ENCODE data around the gene OLR1. TPM values are rescaled to one million over a fixed set of nuclear protein-coding genes. Genes with fewer than 3 reads are reported as not detected.

Gene OLR1
- total RNA-seq, 1 experiment from 2014 or later = not detected

DNA sequence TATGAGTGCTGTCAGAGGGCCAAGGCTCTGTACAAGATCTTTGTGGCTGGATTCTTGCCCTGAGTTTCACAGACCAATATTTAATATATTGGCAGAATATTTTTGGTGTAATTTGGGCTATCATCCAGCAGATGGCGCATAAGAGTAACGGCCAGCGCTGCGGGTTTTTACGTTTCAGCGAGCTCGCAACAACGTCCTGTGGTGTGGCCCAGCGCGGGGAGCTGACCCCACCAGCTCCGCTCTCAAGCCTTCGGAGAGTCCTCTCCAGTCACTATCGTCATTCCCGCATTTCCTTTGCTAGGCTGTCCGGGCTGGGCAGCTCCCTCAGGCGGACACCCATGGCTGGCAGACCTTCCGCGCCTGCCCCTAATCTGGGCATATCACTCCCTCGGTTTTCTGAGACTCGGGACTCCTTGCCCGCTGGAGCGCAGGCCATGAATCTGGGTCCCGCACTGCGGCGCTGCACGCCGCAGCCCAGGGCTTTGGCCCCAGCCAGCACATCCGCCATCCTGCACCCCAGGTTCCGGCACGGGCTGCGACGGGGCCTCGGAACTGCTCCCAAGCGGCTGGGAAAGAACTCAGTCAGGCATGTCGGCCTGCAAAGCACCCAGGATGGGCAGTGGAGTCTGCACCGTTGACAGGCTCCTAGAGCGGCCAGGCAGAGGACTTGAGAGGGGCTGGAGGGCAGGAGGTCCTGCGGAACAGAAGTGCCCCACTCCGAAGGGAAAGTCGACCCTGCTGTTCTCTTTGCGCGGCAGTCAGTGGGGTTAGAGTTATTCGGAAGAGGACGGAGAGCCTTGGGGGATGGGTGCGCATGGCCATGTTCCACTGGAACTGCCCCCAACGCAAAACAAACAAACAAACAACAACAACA lies 18.4 kb downstream of the OLR1 start:
- no peaks in the 10 kb centered on the region for H3K36me3 ChIP-seq (ENCODE audit: insufficient read depth, low read length, poor library complexity, severe bottlenecking)
- no peaks in the 10 kb centered on the region for H3K4me1 ChIP-seq (ENCODE audit: insufficient read depth, low read length, poor library complexity, severe bottlenecking)
- intact Hi-C loops (cut with micrococcal nuclease; ENCODE audit: unreplicated experiment) = loop anchor here (1.0 to 5.0 kb wide), 2 partner anchors 37 to 409 kb away; no protein-coding TSS in a partner anchor
- peak; percentile 74 for DNase-seq (ENCODE audit: low spot score)
- peak overlapping the region; percentile 48 for H3K4me3 ChIP-seq (ENCODE audit: low read depth, low read length, poor library complexity, severe bottlenecking)
- peak overlapping the region; percentile 25 for H3K27ac ChIP-seq (ENCODE audit: low read depth, low read length, poor library complexity, severe bottlenecking)
- no peaks in the 10 kb centered on the region for H3K9me3 ChIP-seq (ENCODE audit: low read depth, low read length, poor library complexity, severe bottlenecking)
- CTCF ChIA-PET = interaction anchor here (0.7 to 1.2 kb wide), 5 partner anchors 10 to 1018 kb away, joined by 3 to 5 read pairs (median 4); partner anchors contain the start of gene SMIM10L1
- H3K27me3 ChIP-seq (replicated peaks; ENCODE audit: insufficient read depth, low read depth, low read length, poor library complexity) = no peaks in the 10 kb centered on the region
- TF ChIP-seq, protein P1, sequence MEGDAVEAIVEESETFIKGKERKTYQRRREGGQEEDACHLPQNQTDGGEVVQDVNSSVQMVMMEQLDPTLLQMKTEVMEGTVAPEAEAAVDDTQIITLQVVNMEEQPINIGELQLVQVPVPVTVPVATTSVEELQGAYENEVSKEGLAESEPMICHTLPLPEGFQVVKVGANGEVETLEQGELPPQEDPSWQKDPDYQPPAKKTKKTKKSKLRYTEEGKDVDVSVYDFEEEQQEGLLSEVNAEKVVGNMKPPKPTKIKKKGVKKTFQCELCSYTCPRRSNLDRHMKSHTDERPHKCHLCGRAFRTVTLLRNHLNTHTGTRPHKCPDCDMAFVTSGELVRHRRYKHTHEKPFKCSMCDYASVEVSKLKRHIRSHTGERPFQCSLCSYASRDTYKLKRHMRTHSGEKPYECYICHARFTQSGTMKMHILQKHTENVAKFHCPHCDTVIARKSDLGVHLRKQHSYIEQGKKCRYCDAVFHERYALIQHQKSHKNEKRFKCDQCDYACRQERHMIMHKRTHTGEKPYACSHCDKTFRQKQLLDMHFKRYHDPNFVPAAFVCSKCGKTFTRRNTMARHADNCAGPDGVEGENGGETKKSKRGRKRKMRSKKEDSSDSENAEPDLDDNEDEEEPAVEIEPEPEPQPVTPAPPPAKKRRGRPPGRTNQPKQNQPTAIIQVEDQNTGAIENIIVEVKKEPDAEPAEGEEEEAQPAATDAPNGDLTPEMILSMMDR (conservative IDR thresholded peaks at IDR 0.05; ENCODE audit: low read depth, low read length) = peak; percentile 82
- no peak for TF ChIP-seq EZH2 (IDR thresholded peaks at IDR 0.05; ENCODE audit: borderline replicate concordance, low read depth, low read length, poor library complexity, severe bottlenecking)
- POLR2A ChIA-PET (ENCODE audit: low non-redundant PET) = no interaction called here
- BruUV-seq (replicated peaks) = no TSS peak

DNA sequence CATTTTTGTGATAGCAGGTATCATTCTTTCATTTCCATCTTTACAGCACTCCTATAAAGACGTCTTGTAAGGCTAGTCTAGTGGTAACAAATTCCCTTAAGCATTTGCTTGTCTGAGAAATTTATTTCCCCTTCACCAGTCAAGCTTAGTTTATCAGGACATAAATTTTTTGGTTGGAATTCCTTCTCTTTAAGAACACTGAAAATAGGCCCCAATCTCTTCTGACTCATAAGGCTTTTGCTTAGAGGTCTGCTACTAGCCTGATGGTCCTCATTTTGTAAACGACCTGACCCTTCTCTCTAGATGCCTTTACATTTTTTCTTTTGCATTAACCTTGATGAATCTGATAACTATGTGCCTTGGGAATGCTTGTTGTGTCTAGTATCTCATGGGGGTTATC lies 20.3 kb downstream of the OLR1 start:
- Histone ChIP-seq H3K9me3 (ENCODE audit: low read depth, low read length, poor library complexity, severe bottlenecking) (no peaks in the 10 kb centered on the region), H3K4me3 (ENCODE audit: low read depth, low read length, poor library complexity, severe bottlenecking) (no peak overlapping the region), H3K27me3 (replicated peaks; ENCODE audit: insufficient read depth, low read depth, low read length, poor library complexity) (no peaks in the 10 kb centered on the region), H3K27ac (ENCODE audit: low read depth, low read length, poor library complexity, severe bottlenecking) (no peak overlapping the region), H3K4me1 (ENCODE audit: insufficient read depth, low read length, poor library complexity, severe bottlenecking) (no peaks in the 10 kb centered on the region), H3K36me3 (ENCODE audit: insufficient read depth, low read length, poor library complexity, severe bottlenecking) (no peaks in the 10 kb centered on the region)
- CTCF ChIA-PET = interaction anchor here (0.8 kb wide), 1 partner anchor 63 kb away, joined by 3 read pairs; no protein-coding TSS in a partner anchor
- no TSS peak for BruUV-seq (replicated peaks)
- TF ChIP-seq EZH2 (IDR thresholded peaks at IDR 0.05; ENCODE audit: borderline replicate concordance, low read depth, low read length, poor library complexity, severe bottlenecking) = no peak
- TF ChIP-seq, protein P1 (conservative IDR thresholded peaks at IDR 0.05; ENCODE audit: low read depth, low read length) = no peak
- no peak for DNase-seq (ENCODE audit: low spot score)
- intact Hi-C loops (cut with micrococcal nuclease; ENCODE audit: unreplicated experiment) = loop anchor here (5.0 kb wide), 1 partner anchor 411 kb away; no protein-coding TSS in a partner anchor
- POLR2A ChIA-PET (ENCODE audit: low non-redundant PET) = interaction anchor here (0.7 kb wide), 1 partner anchor 348 kb away, joined by 3 read pairs; no protein-coding TSS in a partner anchor

DNA sequence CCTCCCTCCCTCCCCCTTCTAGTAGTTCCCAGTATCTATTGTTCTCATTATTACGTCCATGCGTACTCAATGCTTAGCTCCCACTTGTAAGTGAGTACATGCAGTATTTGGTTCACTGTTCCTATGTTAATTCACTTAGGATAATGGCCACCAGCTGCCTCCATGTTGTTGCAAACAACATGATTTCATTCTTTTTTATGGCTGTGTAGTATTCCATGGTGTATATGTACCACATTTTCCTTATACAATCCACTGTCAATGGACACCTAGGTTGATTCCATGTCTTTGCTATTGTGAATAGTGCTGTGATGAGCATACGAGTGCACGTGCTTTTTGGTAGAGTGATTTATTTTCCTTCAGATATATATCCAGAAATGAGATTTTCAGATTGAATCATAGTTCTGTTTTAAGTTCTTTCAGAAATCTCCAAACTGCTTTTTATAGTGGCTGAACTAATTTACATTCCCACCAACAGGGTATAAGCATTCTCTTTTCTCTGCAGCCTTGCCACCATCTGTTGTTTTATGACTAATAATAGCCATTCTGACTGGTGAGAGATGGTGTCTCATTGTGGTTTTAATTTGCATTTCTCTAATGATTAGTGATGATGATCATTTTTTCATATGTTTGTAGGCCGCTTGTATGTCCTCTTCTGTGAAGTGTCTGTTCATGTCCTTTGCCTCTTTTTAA lies 24.1 kb downstream of the OLR1 start:
- POLR2A ChIA-PET (ENCODE audit: low non-redundant PET) = no interaction called here
- H3K27ac ChIP-seq (ENCODE audit: low read depth, low read length, poor library complexity, severe bottlenecking) = no peak overlapping the region
- BruUV-seq (replicated peaks) = no TSS peak
- H3K27me3 ChIP-seq (replicated peaks; ENCODE audit: insufficient read depth, low read depth, low read length, poor library complexity) = no peaks in the 10 kb centered on the region
- no peaks in the 10 kb centered on the region for H3K36me3 ChIP-seq (ENCODE audit: insufficient read depth, low read length, poor library complexity, severe bottlenecking)
- H3K4me3 ChIP-seq (ENCODE audit: low read depth, low read length, poor library complexity, severe bottlenecking) = no peak overlapping the region
- CTCF ChIA-PET = no interaction called here
- H3K9me3 ChIP-seq (ENCODE audit: low read depth, low read length, poor library complexity, severe bottlenecking) = no peaks in the 10 kb centered on the region
- intact Hi-C loops (cut with micrococcal nuclease; ENCODE audit: unreplicated experiment) = no loop called here
- no peak for DNase-seq (ENCODE audit: low spot score)
- no peaks in the 10 kb centered on the region for H3K4me1 ChIP-seq (ENCODE audit: insufficient read depth, low read length, poor library complexity, severe bottlenecking)
- TF ChIP-seq, protein P1 (conservative IDR thresholded peaks at IDR 0.05; ENCODE audit: low read depth, low read length) = no peak
- TF ChIP-seq EZH2 (IDR thresholded peaks at IDR 0.05; ENCODE audit: borderline replicate concordance, low read depth, low read length, poor library complexity, severe bottlenecking) = no peak
